Sigmoid colon (tissue), 4 donors: ENCODE results near the gene MRGPRF.

Experiments
- CTCF ChIP-seq, 4 experiments: fragments of 450-650 bp in 3 of 4; fragments of 200-600 bp in 1 of 4; IDR thresholded peaks; one replicate each; pipeline ENCODE4 v1.5.1; 2016 to 2019; ENCODE audit warnings: antibody characterized with exemption in 4 of 4, mild to moderate bottlenecking in 3 of 4, moderate library complexity in 2 of 4
- EP300 ChIP-seq, 4 donors: sonication (generic); formaldehyde crosslinking; IDR thresholded peaks; one replicate each; pipeline ENCODE4 v1.6.1; 2017; ENCODE audit warnings: antibody characterized with exemption in 4 of 4

DNA sequence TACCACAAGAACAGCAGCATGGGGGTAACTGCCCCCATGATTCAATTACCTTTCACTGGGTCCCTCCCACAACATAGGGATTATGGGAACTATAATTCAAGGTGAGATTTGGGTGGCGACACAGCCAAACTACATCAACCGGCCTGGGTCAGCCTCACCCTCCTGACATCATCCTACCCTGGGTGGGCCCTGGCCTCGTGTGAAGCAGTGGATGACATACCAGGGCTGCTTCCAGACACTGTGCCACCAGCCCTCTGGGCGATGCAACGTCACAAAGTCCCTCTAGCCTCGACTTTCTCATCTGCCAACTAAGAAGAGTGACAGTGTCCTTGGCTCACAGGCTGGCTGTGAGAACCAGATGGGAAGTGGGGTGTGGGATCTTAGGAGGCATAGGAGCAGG, 27.0 kb upstream of the MRGPRF start:
- TF ChIP-seq CTCF (IDR thresholded peaks at IDR 0.05) = no peak
- no peak for TF ChIP-seq EP300 (IDR thresholded peaks at IDR 0.05)
